BLaER1 (cell line): Measurements from ENCODE around the gene ZNF790.
A peak's percentile ranks its signal among the peaks of the same experiment; 100 is the strongest.

ENCODE experiments used
- H3K27ac ChIP-seq: shearing (Covaris generic); formaldehyde crosslinking; 2 replicates; pipeline ENCODE4 v1.8.1; 2022
- H3K27me3 ChIP-seq: shearing (Covaris generic); formaldehyde crosslinking; 2 replicates; pipeline ENCODE4 v1.8.1; 2022
- H3K36me3 ChIP-seq: shearing (Covaris generic); formaldehyde crosslinking; 2 replicates; pipeline ENCODE4 v1.8.1; 2022
- H3K4me1 ChIP-seq: shearing (Covaris generic); formaldehyde crosslinking; 2 replicates; pipeline ENCODE4 v1.8.1; 2022
- H3K4me2 ChIP-seq: shearing (Covaris generic); formaldehyde crosslinking; 2 replicates; pipeline ENCODE4 v1.8.1; 2022
- H3K4me3 ChIP-seq: shearing (Covaris generic); formaldehyde crosslinking; 2 replicates; pipeline ENCODE4 v1.8.1; 2022
- H3K9ac ChIP-seq: shearing (Covaris generic); formaldehyde crosslinking; 2 replicates; pipeline ENCODE4 v1.8.1; 2022
- H3K9me3 ChIP-seq: shearing (Covaris generic); formaldehyde crosslinking; 2 replicates; pipeline ENCODE4 v1.8.1; 2022
- H4K20me1 ChIP-seq: shearing (Covaris generic); formaldehyde crosslinking; 2 replicates; pipeline ENCODE4 v1.8.1; 2022
- Cebpa-rat ChIP-seq: shearing (Covaris generic); IDR thresholded peaks from 2 replicates; pipeline ENCODE4 v1.8.1; 2022

The ZNF790 gene

GRCh38 chr19:36773223-36773579, 65.0 kb downstream of the ZNF790 start:
- Histone ChIP-seq H3K4me2 (peak overlapping the region; percentile 84), H3K9ac (peak overlapping the region; percentile 83), H3K4me3 (peak overlapping the region; percentile 84), H3K4me1 (peaks cover 10% of the 10 kb centered on the region), H3K36me3 (peaks cover 37% of the 10 kb centered on the region), H3K9me3 (peaks cover 71% of the 10 kb centered on the region), H3K27ac (peak overlapping the region; percentile 87), H4K20me1 (no peaks in the 10 kb centered on the region), H3K27me3 (no peaks in the 10 kb centered on the region)
- TF ChIP-seq Cebpa-rat: no peak

- H3K4me3 ChIP-seq: peak within 1 kb of the TSS; percentile 84
Observed at GRCh38 chr19:36772311-36773222, 65.6 kb downstream of the ZNF790 start, which contains the start of gene ZNF850. Gene ZNF850, minus strand, starts transcription at chr19:36772807. Its CDS starts 10,201 bp downstream, at chr19:36762606.

DNA sequence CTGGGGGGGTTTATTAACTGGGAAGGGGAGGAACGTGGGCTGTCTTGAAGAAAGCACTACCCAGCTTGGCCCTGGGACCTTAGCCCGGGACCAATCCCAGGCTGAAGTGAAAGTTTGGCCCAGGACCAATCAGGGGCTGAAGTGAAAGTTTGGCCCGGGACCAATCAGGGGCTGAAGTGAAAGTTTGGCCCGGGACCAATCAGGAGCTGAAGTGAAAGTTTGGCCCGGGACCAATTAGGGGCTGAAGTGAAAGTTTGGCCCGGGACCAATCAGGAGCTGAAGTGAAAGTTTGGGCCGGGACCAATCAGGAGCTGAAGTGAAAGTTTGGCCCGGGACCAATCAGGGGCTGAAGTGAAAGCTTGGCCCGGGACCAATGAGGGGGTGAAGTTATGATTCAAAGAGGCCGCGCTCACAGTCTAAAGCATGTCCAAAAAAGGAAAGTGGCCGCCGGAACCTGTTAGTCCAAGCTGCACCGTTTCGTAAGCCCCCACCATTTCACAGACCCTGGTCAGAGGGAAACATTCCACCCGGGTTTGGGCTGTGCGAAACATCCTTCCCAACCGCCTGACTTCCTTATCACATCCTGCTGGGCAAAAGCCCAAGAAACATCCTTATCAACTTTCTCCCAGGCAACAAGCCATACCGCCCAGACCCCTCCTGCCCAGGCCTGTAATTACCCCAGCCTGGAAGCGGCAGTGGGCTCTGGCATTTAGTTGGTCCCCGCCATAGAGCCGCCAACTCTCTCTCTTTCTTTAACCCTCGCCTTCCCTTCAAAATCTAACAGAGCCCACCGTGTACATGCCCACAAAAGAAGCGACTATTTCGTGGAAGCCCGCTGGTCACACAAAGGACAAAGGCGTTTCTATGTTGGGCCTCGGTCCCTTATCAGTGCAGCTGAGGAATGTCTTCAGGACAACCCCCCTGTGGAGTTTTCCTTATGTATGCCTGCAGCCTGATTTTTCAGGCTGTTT, 66.6 kb downstream of the ZNF790 start:
- H3K27ac ChIP-seq: peak overlapping the region; percentile 87
- no peaks in the 10 kb centered on the region for H3K27me3 ChIP-seq
- peak overlapping the region; percentile 84 for H3K4me2 ChIP-seq
- peaks cover 71% of the 10 kb centered on the region for H3K9me3 ChIP-seq
- H3K4me3 ChIP-seq: peak overlapping the region; percentile 84
- peak overlapping the region; percentile 83 for H3K9ac ChIP-seq
- TF ChIP-seq Cebpa-rat: no peak
- H3K4me1 ChIP-seq: peaks cover 10% of the 10 kb centered on the region
- H4K20me1 ChIP-seq: no peaks in the 10 kb centered on the region
- peaks cover 49% of the 10 kb centered on the region for H3K36me3 ChIP-seq

More at GRCh38 chr19:36772311-36773222, 65.6 kb downstream of the ZNF790 start, which contains the start of gene ZNF850:
- TF ChIP-seq Cebpa-rat: no peak
- Histone ChIP-seq H3K36me3 (peaks cover 43% of the 10 kb centered on the region), H3K9me3 (peaks cover 71% of the 10 kb centered on the region), H3K4me2 (peak within 1 kb of the TSS; percentile 84), H3K4me1 (peaks cover 10% of the 10 kb centered on the region), H3K27ac (peak within 1 kb of the TSS; percentile 87), H4K20me1 (no peaks in the 10 kb centered on the region), H3K27me3 (no peaks in the 10 kb centered on the region), H3K9ac (peak within 1 kb of the TSS; percentile 83)
